OCI-LY7 (cell line): ENCODE measurements around the gene CRTC2. TPM values are rescaled to one million over a fixed set of nuclear protein-coding genes. Genes with fewer than 3 reads are reported as not detected.

Experiments
- BruUV-seq: library from RNA; stranded (reverse); fragments of 400-500 nt; replicated peaks from 2 replicates; lab custom pipeline; 2021; lab: Mats Ljungman, UMichigan
- CTCF ChIA-PET: fragments of 300-600 bp; sonication (Branson Sonifier 250); formaldehyde crosslinking; loops from one replicate; lab custom pipeline; 2022; ENCODE audit warnings: antibody characterized with exemption; ENCODE audit not compliant: unreplicated experiment; lab: Charles Lee
- POLR2A ChIA-PET: fragments of 300-600 bp; sonication (Branson Sonifier 250); formaldehyde crosslinking; loops from one replicate; lab custom pipeline; 2022; ENCODE audit warnings: antibody characterized with exemption; lab: Charles Lee
- DNase-seq: peaks from one replicate; pipeline ENCODE4 v3.0.0-alpha.2; 2015; ENCODE audit warnings: low spot score
- H2AFZ ChIP-seq: fragments of 200-600 bp; sonication (generic), shearing (Covaris generic); 2 replicates; pipeline ENCODE4 v1.6.1; 2014; ENCODE audit warnings: mild to moderate bottlenecking, antibody characterized with exemption, low read length, moderate library complexity
- H3K27ac ChIP-seq: fragments of 200-600 bp; sonication (generic); 2 replicates; pipeline ENCODE4 v1.5.1; 2014; ENCODE audit warnings: mixed run types, low read depth, mild to moderate bottlenecking, moderate library complexity, low read length, inconsistent platforms; ENCODE audit not compliant: poor library complexity, severe bottlenecking
- H3K36me3 ChIP-seq: fragments of 200-600 bp; sonication (generic); 2 replicates; pipeline ENCODE4 v1.6.1; 2014; ENCODE audit warnings: mild to moderate bottlenecking, antibody characterized with exemption, low read length, moderate library complexity, mixed read lengths; ENCODE audit not compliant: insufficient read depth
- H3K4me1 ChIP-seq: fragments of 200-600 bp; sonication (generic); 2 replicates; pipeline ENCODE4 v1.5.1; 2014; ENCODE audit warnings: mild to moderate bottlenecking, low read length; ENCODE audit not compliant: insufficient read depth, poor library complexity, severe bottlenecking
- H3K4me2 ChIP-seq: fragments of 200-600 bp; sonication (generic); 2 replicates; pipeline ENCODE4 v1.6.1; 2014; ENCODE audit warnings: mild to moderate bottlenecking, low read length
- H3K4me3 ChIP-seq: fragments of 200-600 bp; sonication (generic); 2 replicates; pipeline ENCODE4 v1.5.1; 2014; ENCODE audit warnings: mild to moderate bottlenecking, low read depth, low read length; ENCODE audit not compliant: poor library complexity, severe bottlenecking
- H3K79me2 ChIP-seq: fragments of 200-600 bp; sonication (generic); 2 replicates; pipeline ENCODE4 v1.6.1; 2016; ENCODE audit warnings: low read depth, mild to moderate bottlenecking, low read length, moderate library complexity, mixed read lengths; ENCODE audit not compliant: insufficient read depth
- H3K9me2 ChIP-seq: fragments of 200-600 bp; sonication (generic); 2 replicates; pipeline ENCODE4 v1.6.1; 2016; ENCODE audit warnings: mild to moderate bottlenecking, low read length, mixed read lengths; ENCODE audit not compliant: insufficient read depth
- H3K9me3 ChIP-seq: fragments of 200-600 bp; sonication (generic); 2 replicates; pipeline ENCODE4 v1.6.1; 2014; ENCODE audit warnings: mild to moderate bottlenecking, mixed run types, low read length, mixed read lengths
- H4K20me1 ChIP-seq: fragments of 200-600 bp; sonication (generic); 2 replicates; pipeline ENCODE4 v1.6.1; 2014; ENCODE audit warnings: mild to moderate bottlenecking, antibody characterized with exemption, low read length, moderate library complexity, mixed read lengths; ENCODE audit not compliant: insufficient read depth
- EZH2phosphoT487 ChIP-seq: fragments of 200-600 bp; sonication (generic); IDR thresholded peaks from 2 replicates; pipeline ENCODE4 v1.6.1; 2018; ENCODE audit warnings: low read depth, borderline replicate concordance, mild to moderate bottlenecking, mixed run types, antibody characterized with exemption, low read length, moderate library complexity, mixed read lengths
- intact Hi-C: fragments of 100-400 bp; cut with micrococcal nuclease; formaldehyde crosslinking; loops from one replicate; pipeline ENCODE4 v1.10.0; 2022; ENCODE audit not compliant: unreplicated experiment
- total RNA-seq, 2 experiments: library from RNA; depleted of rRNA in 1 of 2; stranded (reverse); fragments of >200 nt in 1 of 2; shearing (Covaris generic) in 1 of 2; gene quantifications; 2 replicates each; pipeline ENCODE4 v1.2.3, GENCODE V29; 2014 to 2022
- TF ChIP-seq, protein P1 (sequence below): fragments of 200-600 bp; sonication (generic); conservative IDR thresholded peaks from 2 replicates; pipeline ENCODE4 v1.5.1; 2014; ENCODE audit warnings: mild to moderate bottlenecking, antibody characterized with exemption, low read length, moderate library complexity, mixed read lengths

The CRTC2 gene
- total RNA-seq, 2 experiments from 2014 or later: 15.6 to 65.6 TPM

DNA sequence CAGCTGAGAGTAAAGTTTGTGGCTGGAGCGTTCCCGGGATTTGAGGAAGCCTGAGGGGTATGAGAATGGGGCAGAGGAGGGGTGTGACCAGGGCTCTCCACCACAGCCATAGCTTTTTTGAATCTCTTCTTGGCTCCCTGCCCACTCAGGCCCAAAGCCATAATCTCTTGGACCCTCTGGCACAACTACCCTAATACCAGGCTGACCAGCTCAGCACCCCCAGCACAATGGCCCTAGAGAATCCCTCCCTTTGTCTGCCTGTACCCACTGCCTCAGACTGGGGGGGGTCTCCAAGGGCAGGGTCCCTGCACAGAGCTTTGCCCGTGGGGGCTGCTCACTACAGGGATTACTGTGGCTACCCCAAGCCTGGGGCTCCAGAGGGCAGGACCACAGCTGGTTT lies 19.4 kb downstream of the CRTC2 start:
- Histone ChIP-seq H3K27ac (no peak overlapping the region), H4K20me1 (no peaks in the 10 kb centered on the region), H3K79me2 (peaks cover 10% of the 10 kb centered on the region), H2AFZ (no peak overlapping the region), H3K4me3 (no peak overlapping the region), H3K4me2 (no peak overlapping the region), H3K9me3 (no peaks in the 10 kb centered on the region), H3K4me1 (peaks cover 4% of the 10 kb centered on the region), H3K36me3 (peaks cover 90% of the 10 kb centered on the region), H3K9me2 (no peaks in the 10 kb centered on the region)
- no peak for DNase-seq
- CTCF ChIA-PET: no interaction called here
- BruUV-seq: no TSS peak
- POLR2A ChIA-PET: interaction anchor here (0.8 kb wide), 1 partner anchor 16 kb away, joined by 3 read pairs; the partner anchor contains the start of gene GATAD2B
- intact Hi-C loops: no loop called here
- TF ChIP-seq EZH2phosphoT487: no peak
- TF ChIP-seq, protein P1, sequence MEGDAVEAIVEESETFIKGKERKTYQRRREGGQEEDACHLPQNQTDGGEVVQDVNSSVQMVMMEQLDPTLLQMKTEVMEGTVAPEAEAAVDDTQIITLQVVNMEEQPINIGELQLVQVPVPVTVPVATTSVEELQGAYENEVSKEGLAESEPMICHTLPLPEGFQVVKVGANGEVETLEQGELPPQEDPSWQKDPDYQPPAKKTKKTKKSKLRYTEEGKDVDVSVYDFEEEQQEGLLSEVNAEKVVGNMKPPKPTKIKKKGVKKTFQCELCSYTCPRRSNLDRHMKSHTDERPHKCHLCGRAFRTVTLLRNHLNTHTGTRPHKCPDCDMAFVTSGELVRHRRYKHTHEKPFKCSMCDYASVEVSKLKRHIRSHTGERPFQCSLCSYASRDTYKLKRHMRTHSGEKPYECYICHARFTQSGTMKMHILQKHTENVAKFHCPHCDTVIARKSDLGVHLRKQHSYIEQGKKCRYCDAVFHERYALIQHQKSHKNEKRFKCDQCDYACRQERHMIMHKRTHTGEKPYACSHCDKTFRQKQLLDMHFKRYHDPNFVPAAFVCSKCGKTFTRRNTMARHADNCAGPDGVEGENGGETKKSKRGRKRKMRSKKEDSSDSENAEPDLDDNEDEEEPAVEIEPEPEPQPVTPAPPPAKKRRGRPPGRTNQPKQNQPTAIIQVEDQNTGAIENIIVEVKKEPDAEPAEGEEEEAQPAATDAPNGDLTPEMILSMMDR: no peak

DNA sequence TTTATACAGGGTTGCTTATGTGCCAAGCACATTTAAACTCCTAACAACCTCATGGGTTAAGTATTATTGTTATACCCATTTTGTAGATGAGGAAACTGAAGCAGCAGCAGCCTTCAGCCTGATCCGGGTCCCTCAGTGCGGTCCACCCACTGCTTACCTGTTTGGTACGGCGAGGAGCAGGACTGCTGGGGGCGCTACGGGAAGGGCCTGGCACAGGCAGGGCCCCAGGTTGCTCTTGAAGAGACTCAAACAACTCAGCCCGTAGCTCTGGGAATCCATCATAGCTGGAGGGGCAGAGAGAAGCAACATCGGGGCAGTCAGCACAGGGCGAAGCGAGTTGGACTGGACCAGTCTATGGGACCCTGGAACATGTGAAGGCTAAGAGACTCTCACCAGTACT lies 21.1 kb downstream of the CRTC2 start:
- Histone ChIP-seq H2AFZ (no peak overlapping the region), H3K4me2 (no peak overlapping the region), H3K36me3 (peaks cover 93% of the 10 kb centered on the region), H3K9me2 (no peaks in the 10 kb centered on the region), H3K79me2 (no peaks in the 10 kb centered on the region), H3K4me3 (no peak overlapping the region), H4K20me1 (no peaks in the 10 kb centered on the region), H3K4me1 (no peaks in the 10 kb centered on the region), H3K9me3 (no peaks in the 10 kb centered on the region), H3K27ac (no peak overlapping the region)
- CTCF ChIA-PET: no interaction called here
- POLR2A ChIA-PET: no interaction called here
- BruUV-seq: no TSS peak
- DNase-seq: no peak
- intact Hi-C loops: no loop called here
- TF ChIP-seq EZH2phosphoT487: no peak
- TF ChIP-seq, protein P1: no peak

DNA sequence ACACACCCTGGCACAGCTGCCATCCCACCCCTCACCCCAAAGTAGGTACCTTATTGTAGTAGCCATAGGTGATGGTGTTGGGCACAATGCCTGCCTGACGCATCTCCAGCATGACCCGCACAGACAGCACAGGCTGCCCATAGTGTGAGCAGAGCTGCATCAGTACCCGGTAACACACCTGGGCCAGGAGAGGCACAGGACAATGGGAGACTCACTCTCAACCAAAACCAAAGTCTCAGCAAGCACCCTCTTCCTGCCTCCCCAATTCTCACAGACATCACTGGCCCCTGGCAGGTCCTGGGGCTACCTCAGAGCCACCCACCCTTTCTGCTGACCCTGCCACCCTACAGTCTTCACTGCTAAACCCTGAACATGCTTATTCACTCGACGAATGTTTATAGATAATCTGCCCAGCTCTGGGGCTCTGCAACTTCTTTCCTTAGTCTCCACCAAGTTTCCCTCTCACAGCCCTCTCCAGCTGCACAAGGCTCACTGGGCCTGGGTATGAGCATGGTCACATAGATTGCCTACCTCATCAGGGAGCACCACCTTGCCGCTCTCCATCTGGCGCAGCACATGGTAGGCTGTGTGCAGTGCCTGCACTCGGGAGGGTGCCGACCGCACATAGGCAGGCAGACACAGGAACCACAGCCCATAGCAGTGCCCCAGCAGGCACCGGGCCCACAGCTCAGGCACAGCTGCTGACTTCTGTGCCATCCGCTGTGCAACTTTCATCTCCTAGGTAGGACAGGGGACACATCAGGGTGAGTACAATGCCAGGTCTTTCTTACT lies 22.2 kb downstream of the CRTC2 start:
- H3K9me2 ChIP-seq: no peaks in the 10 kb centered on the region
- H3K9me3 ChIP-seq: no peaks in the 10 kb centered on the region
- no peaks in the 10 kb centered on the region for H4K20me1 ChIP-seq
- no peak overlapping the region for H3K4me2 ChIP-seq
- intact Hi-C loops: no loop called here
- no peak overlapping the region for H3K27ac ChIP-seq
- peaks cover 86% of the 10 kb centered on the region for H3K36me3 ChIP-seq
- no peak overlapping the region for H2AFZ ChIP-seq
- POLR2A ChIA-PET: no interaction called here
- CTCF ChIA-PET: no interaction called here
- no TSS peak for BruUV-seq
- H3K4me3 ChIP-seq: no peak overlapping the region
- TF ChIP-seq, protein P1: no peak
- no peak for TF ChIP-seq EZH2phosphoT487
- H3K4me1 ChIP-seq: no peaks in the 10 kb centered on the region
- DNase-seq: no peak
- H3K79me2 ChIP-seq: no peaks in the 10 kb centered on the region
